ENCODE measurements around the gene GNG11.

DNA sequence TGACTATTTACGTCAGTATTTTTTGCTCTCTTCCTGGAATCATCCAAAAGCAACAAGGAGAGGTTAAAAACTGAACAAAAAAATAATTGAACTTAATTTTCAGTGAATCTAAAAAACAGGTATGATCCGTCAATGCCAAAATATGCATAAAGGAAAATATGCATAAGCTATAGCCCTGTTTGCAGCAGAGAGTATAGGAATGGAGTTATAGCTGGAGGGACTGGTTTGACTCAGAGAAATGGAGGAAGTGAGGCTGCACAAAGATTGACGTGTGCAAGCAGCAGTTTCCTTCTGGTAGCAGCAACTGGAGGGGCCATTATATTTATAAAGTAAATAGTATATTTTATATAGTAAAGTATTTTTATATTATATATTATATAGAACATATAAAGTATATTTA is 37.1 kb downstream of the GNG11 start:
- TF ChIP-seq, protein P1, sequence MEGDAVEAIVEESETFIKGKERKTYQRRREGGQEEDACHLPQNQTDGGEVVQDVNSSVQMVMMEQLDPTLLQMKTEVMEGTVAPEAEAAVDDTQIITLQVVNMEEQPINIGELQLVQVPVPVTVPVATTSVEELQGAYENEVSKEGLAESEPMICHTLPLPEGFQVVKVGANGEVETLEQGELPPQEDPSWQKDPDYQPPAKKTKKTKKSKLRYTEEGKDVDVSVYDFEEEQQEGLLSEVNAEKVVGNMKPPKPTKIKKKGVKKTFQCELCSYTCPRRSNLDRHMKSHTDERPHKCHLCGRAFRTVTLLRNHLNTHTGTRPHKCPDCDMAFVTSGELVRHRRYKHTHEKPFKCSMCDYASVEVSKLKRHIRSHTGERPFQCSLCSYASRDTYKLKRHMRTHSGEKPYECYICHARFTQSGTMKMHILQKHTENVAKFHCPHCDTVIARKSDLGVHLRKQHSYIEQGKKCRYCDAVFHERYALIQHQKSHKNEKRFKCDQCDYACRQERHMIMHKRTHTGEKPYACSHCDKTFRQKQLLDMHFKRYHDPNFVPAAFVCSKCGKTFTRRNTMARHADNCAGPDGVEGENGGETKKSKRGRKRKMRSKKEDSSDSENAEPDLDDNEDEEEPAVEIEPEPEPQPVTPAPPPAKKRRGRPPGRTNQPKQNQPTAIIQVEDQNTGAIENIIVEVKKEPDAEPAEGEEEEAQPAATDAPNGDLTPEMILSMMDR (conservative IDR thresholded peaks at IDR 0.05 in 1 of 2, IDR thresholded peaks at IDR 0.05 in 1 of 2; ENCODE audit: low read depth in 1 of 2, low read length in 2 of 2): no peak
- no peak for TF ChIP-seq EZH2 (IDR thresholded peaks at IDR 0.05; ENCODE audit: low read length, missing control alignments)
